Endometrium (tissue), 2 donors: ENCODE measurements around the gene FLYWCH1.

Experiments
- FAIRE-seq: peaks from 2 replicates; lab custom pipeline; 2012; peaks lifted over from hg19 to GRCh38; lab: Jason Lieb, UNC
- donor health status: control.
- donor health status: control.

FLYWCH1 gene

GRCh38 chr16:2968738-2969544 lies 57.2 kb downstream of the FLYWCH1 start, which contains the start of gene PAQR4:
Gene PAQR4, plus strand, starts transcription at chr16:2969348. Its CDS starts 327 bp downstream, at chr16:2969675.
- no peak for FAIRE-seq

GRCh38 chr16:2969545-2970521 lies 58.1 kb downstream of the FLYWCH1 start:
- FAIRE-seq, result no peak

GRCh38 chr16:2970563-2970962 lies 58.8 kb downstream of the FLYWCH1 start:
- no peak for FAIRE-seq

GRCh38 chr16:2971134-2971984 lies 59.6 kb downstream of the FLYWCH1 start:
- FAIRE-seq, result no peak

- no peak for FAIRE-seq
Measured at GRCh38 chr16:2971985-2972784, 60.5 kb downstream of the FLYWCH1 start.

- no peak for FAIRE-seq
Measured at GRCh38 chr16:2973093-2973492, 61.4 kb downstream of the FLYWCH1 start.

- no peak for FAIRE-seq
Measured at GRCh38 chr16:2973605-2974318, 62.0 kb downstream of the FLYWCH1 start.

GRCh38 chr16:2974319-2975056 lies 62.8 kb downstream of the FLYWCH1 start:
- FAIRE-seq, result no peak

GRCh38 chr16:2975161-2975795 lies 63.5 kb downstream of the FLYWCH1 start:
- FAIRE-seq, result no peak

GRCh38 chr16:2976201-2976600 lies 64.5 kb downstream of the FLYWCH1 start:
- FAIRE-seq, result no peak

GRCh38 chr16:2976673-2977072 lies 64.9 kb downstream of the FLYWCH1 start:
- no peak for FAIRE-seq

- FAIRE-seq, result no peak
Measured at GRCh38 chr16:2977440-2977839, 65.7 kb downstream of the FLYWCH1 start.

- FAIRE-seq, result no peak
Measured at GRCh38 chr16:2979669-2980226, 68.0 kb downstream of the FLYWCH1 start.

GRCh38 chr16:2980227-2981176 lies 68.8 kb downstream of the FLYWCH1 start, which contains the start of gene PKMYT1:
Gene PKMYT1, minus strand, starts transcription at chr16:2980446. Its CDS starts 789 bp downstream, at chr16:2979657.
- no peak for FAIRE-seq

- FAIRE-seq, result no peak
Measured at GRCh38 chr16:2981177-2981898, 69.6 kb downstream of the FLYWCH1 start.

- no peak for FAIRE-seq
Measured at GRCh38 chr16:2981899-2982250, 70.1 kb downstream of the FLYWCH1 start.

- FAIRE-seq, result no peak
Measured at GRCh38 chr16:2982402-2982801, 70.7 kb downstream of the FLYWCH1 start.
